ENCODE data around the gene SGMS1.
"Not testable (repeated sequence)": the region's sequence is repeated elsewhere in the genome, so short reads cannot be mapped to it uniquely, and the experiment has no call there.

SGMS1 gene

GRCh38 chr10:50545846-50546245 lies 77.9 kb downstream of the SGMS1 start:
- in situ Hi-C loops (cut with MboI; ENCODE audit: low pct_unique_long_range_greater_than_20kb, low sequenced_read_pairs) = no loop called here
- no peak for DNase-seq

GRCh38 chr10:50544857-50545429 lies 78.8 kb downstream of the SGMS1 start:
- in situ Hi-C loops (cut with MboI; ENCODE audit: low pct_unique_long_range_greater_than_20kb, low sequenced_read_pairs) = no loop called here

GRCh38 chr10:50544095-50544856 lies 79.5 kb downstream of the SGMS1 start:
- DNase-seq = no peak
- in situ Hi-C loops (cut with MboI; ENCODE audit: low pct_unique_long_range_greater_than_20kb, low sequenced_read_pairs) = no loop called here

More at GRCh38 chr10:50544857-50545429, 78.8 kb downstream of the SGMS1 start:
- DNase-seq = no peak

- in situ Hi-C loops (cut with MboI; ENCODE audit: low pct_unique_long_range_greater_than_20kb, low sequenced_read_pairs) = no loop called here
- DNase-seq = no peak
Observed at GRCh38 chr10:50542871-50543270, 80.9 kb downstream of the SGMS1 start.

- DNase-seq = no peak
- in situ Hi-C loops (cut with MboI; ENCODE audit: low pct_unique_long_range_greater_than_20kb, low sequenced_read_pairs) = no loop called here
Observed at GRCh38 chr10:50541921-50542320, 81.8 kb downstream of the SGMS1 start.

- no peak for DNase-seq
- in situ Hi-C loops (cut with MboI; ENCODE audit: low pct_unique_long_range_greater_than_20kb, low sequenced_read_pairs) = no loop called here
Observed at GRCh38 chr10:50541317-50541716, 82.4 kb downstream of the SGMS1 start.

GRCh38 chr10:50540826-50541122 lies 83.0 kb downstream of the SGMS1 start:
- no peak for DNase-seq
- in situ Hi-C loops (cut with MboI; ENCODE audit: low pct_unique_long_range_greater_than_20kb, low sequenced_read_pairs) = no loop called here

GRCh38 chr10:50540069-50540825 lies 83.5 kb downstream of the SGMS1 start:
- peak; percentile 49 for DNase-seq
- in situ Hi-C loops (cut with MboI; ENCODE audit: low pct_unique_long_range_greater_than_20kb, low sequenced_read_pairs) = no loop called here

- DNase-seq = no peak
- in situ Hi-C loops (cut with MboI; ENCODE audit: low pct_unique_long_range_greater_than_20kb, low sequenced_read_pairs) = no loop called here
Observed at GRCh38 chr10:50538555-50539398, 85.0 kb downstream of the SGMS1 start.

GRCh38 chr10:50536617-50537240 lies 87.0 kb downstream of the SGMS1 start:
- in situ Hi-C loops (cut with MboI; ENCODE audit: low pct_unique_long_range_greater_than_20kb, low sequenced_read_pairs) = no loop called here
- no peak for DNase-seq

- DNase-seq = not testable (repeated sequence)
Observed at GRCh38 chr10:50534748-50535376, 88.9 kb downstream of the SGMS1 start.

GRCh38 chr10:50533296-50533695 lies 90.5 kb downstream of the SGMS1 start:
- DNase-seq = no peak
- in situ Hi-C loops (cut with MboI; ENCODE audit: low pct_unique_long_range_greater_than_20kb, low sequenced_read_pairs) = no loop called here

More at GRCh38 chr10:50534748-50535376, 88.9 kb downstream of the SGMS1 start:
- in situ Hi-C loops (cut with MboI; ENCODE audit: low pct_unique_long_range_greater_than_20kb, low sequenced_read_pairs) = not testable (repeated sequence)

GRCh38 chr10:50531388-50532077 lies 92.2 kb downstream of the SGMS1 start:
- in situ Hi-C loops (cut with MboI; ENCODE audit: low pct_unique_long_range_greater_than_20kb, low sequenced_read_pairs) = no loop called here
- DNase-seq = no peak

GRCh38 chr10:50529660-50530059 lies 94.1 kb downstream of the SGMS1 start:
- in situ Hi-C loops (cut with MboI; ENCODE audit: low pct_unique_long_range_greater_than_20kb, low sequenced_read_pairs) = no loop called here

GRCh38 chr10:50528206-50528605 lies 95.5 kb downstream of the SGMS1 start:
- in situ Hi-C loops (cut with MboI; ENCODE audit: low pct_unique_long_range_greater_than_20kb, low sequenced_read_pairs) = no loop called here
- DNase-seq = no peak

More at GRCh38 chr10:50529660-50530059, 94.1 kb downstream of the SGMS1 start:
- no peak for DNase-seq

- DNase-seq = no peak
- in situ Hi-C loops (cut with MboI; ENCODE audit: low pct_unique_long_range_greater_than_20kb, low sequenced_read_pairs) = no loop called here
Observed at GRCh38 chr10:50527442-50528043, 96.2 kb downstream of the SGMS1 start.

- in situ Hi-C loops (cut with MboI; ENCODE audit: low pct_unique_long_range_greater_than_20kb, low sequenced_read_pairs) = no loop called here
- no peak for DNase-seq
Observed at GRCh38 chr10:50526185-50526584, 97.6 kb downstream of the SGMS1 start.

- DNase-seq = no peak
- in situ Hi-C loops (cut with MboI; ENCODE audit: low pct_unique_long_range_greater_than_20kb, low sequenced_read_pairs) = no loop called here
Observed at GRCh38 chr10:50523357-50523756, 100.4 kb downstream of the SGMS1 start.
